ENCODE measurements around the gene REM2.

GRCh38 chr14:22839159-22839779 is 43.8 kb upstream of the REM2 start:
- TF ChIP-seq CTCF (conservative IDR thresholded peaks at IDR 0.05; ENCODE audit: low read length) (no peak), EZH2phosphoT487 (IDR thresholded peaks at IDR 0.05; ENCODE audit: borderline replicate concordance, low read depth, low read length) (no peak)

Data from OCI-LY7 (cell line).